Measurements from ENCODE around the gene TNRC6B. TPM values are rescaled to one million over a fixed set of nuclear protein-coding genes. Genes with fewer than 3 reads are reported as not detected.

Gene TNRC6B
- total RNA-seq, 1 experiment from 2014 or later: 4.2 TPM

DNA sequence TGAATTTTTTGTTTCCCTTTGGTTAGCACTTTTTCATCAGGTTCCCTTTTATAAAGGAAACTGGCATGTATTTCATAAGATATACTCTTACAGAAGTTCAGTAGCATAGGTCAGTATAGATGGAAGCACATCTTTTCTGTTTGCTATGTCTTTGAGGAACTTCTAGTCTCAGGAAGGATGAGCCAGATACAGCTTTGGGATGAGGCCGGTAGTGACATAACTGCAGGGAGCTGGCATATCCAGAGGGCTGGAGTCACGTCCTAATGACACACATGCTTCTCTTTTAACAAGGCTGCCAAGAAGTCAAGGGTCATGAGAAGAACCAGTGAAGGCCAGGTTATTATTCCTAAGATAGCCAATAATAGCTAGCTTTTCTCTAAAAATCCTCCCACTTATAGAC, 135.3 kb downstream of the TNRC6B start:
- peaks cover 39% of the 10 kb centered on the region for H3K36me3 ChIP-seq

DNA sequence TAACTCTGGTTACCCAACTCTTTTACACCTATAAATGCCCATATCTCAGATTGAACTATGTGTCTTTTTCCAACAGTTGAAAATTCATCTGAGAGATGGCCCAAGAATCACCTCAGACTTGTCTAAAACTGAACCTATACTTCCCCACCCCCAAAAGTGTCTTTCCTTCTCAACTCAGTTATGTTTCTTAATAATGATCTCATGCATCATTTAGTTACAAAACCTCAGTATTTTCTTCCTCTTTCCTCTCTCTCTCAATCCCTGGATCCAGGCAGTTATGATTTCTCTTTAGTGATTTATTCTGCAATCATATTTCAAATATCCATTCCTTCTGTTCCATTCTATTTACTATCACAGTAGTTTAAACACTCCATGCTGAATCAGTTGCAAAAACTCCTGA, 136.3 kb downstream of the TNRC6B start:
- no peak overlapping the region for H3K4me3 ChIP-seq

More for the DNA sequence above, 135.3 kb downstream of the TNRC6B start:
- DNase-seq: no peak
- Histone ChIP-seq H3K27me3 (no peaks in the 10 kb centered on the region), H3K4me3 (no peak overlapping the region), H3K9me3 (no peaks in the 10 kb centered on the region)

GRCh38 chr22:40320687-40321086, 143.0 kb downstream of the TNRC6B start:
- Histone ChIP-seq H3K4me3 (no peak overlapping the region), H3K9me3 (no peaks in the 10 kb centered on the region), H3K36me3 (peaks cover 21% of the 10 kb centered on the region), H3K27me3 (no peaks in the 10 kb centered on the region)
- no peak for DNase-seq

More for the DNA sequence above, 136.3 kb downstream of the TNRC6B start:
- Histone ChIP-seq H3K9me3 (no peaks in the 10 kb centered on the region), H3K36me3 (peaks cover 37% of the 10 kb centered on the region), H3K27me3 (no peaks in the 10 kb centered on the region)
- no peak for DNase-seq

GRCh38 chr22:40322021-40322420, 144.3 kb downstream of the TNRC6B start:
- no peaks in the 10 kb centered on the region for H3K9me3 ChIP-seq
- no peaks in the 10 kb centered on the region for H3K27me3 ChIP-seq
- no peak overlapping the region for H3K4me3 ChIP-seq
- peaks cover 14% of the 10 kb centered on the region for H3K36me3 ChIP-seq
- no peak for DNase-seq

GRCh38 chr22:40322818-40323447, 145.2 kb downstream of the TNRC6B start:
- H3K4me3 ChIP-seq: no peak overlapping the region
- peaks cover 6% of the 10 kb centered on the region for H3K36me3 ChIP-seq
- DNase-seq: no peak
- no peaks in the 10 kb centered on the region for H3K9me3 ChIP-seq
- no peaks in the 10 kb centered on the region for H3K27me3 ChIP-seq

DNA sequence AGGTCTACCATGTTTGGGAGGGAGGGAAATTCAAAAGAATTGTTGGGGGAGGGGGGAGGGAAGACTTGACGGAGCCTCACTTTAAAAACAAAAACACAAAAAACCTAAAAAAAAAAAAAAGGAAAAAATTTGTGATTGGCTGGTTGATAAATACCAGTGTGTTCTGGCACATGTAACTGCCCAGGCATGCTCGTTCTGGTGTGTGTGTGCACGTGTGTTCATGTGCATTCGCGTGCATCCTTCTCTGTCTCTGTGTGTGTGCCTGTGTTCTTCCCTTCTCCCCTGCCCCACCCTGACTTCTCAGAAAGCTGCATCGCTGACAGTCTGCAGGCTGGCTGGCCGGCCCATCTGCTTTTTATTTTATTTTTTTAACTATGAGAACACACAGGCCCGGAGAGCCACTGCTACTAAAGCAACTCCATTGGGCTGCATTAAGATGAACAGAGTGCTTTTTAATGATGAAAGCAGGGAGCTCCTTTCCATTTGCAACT, 146.0 kb downstream of the TNRC6B start:
- no peak for DNase-seq
- peaks cover 6% of the 10 kb centered on the region; the same call in 1 of the 2 replicates for H3K36me3 ChIP-seq
- no peak overlapping the region for H3K4me3 ChIP-seq
- no peaks in the 10 kb centered on the region for H3K27me3 ChIP-seq
- no peaks in the 10 kb centered on the region for H3K9me3 ChIP-seq

GRCh38 chr22:40324468-40325305, 147.0 kb downstream of the TNRC6B start:
- no peaks in the 10 kb centered on the region for H3K9me3 ChIP-seq
- H3K36me3 ChIP-seq: peaks cover 6% of the 10 kb centered on the region; the same call in 1 of the 2 replicates

DNA sequence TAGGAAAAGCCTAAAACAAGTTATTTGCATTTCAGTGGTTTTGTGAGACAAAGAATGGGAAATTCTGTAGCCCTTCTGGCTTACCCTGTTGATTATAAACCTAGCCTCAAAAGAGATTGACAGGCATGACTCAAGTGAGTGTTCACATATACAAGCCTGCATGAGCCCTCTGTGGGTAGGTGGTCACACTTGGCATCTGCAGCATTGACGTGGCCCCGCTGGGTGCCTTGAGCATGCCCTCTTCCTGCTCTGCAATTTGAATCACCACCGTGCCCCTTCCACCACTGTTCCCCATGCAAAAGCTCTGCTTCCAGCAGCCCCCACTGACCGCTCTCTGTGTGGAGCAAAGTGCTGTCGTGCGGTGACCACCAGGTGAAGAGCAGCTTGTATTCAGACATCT, 147.6 kb downstream of the TNRC6B start:
- H3K9me3 ChIP-seq: no peaks in the 10 kb centered on the region
- no peak overlapping the region for H3K4me3 ChIP-seq
- peaks cover 6% of the 10 kb centered on the region; the same call in 1 of the 2 replicates for H3K36me3 ChIP-seq
- no peaks in the 10 kb centered on the region for H3K27me3 ChIP-seq
- DNase-seq: no peak

More at GRCh38 chr22:40324468-40325305, 147.0 kb downstream of the TNRC6B start:
- Histone ChIP-seq H3K27me3 (no peaks in the 10 kb centered on the region), H3K4me3 (no peak overlapping the region)
- no peak for DNase-seq

DNA sequence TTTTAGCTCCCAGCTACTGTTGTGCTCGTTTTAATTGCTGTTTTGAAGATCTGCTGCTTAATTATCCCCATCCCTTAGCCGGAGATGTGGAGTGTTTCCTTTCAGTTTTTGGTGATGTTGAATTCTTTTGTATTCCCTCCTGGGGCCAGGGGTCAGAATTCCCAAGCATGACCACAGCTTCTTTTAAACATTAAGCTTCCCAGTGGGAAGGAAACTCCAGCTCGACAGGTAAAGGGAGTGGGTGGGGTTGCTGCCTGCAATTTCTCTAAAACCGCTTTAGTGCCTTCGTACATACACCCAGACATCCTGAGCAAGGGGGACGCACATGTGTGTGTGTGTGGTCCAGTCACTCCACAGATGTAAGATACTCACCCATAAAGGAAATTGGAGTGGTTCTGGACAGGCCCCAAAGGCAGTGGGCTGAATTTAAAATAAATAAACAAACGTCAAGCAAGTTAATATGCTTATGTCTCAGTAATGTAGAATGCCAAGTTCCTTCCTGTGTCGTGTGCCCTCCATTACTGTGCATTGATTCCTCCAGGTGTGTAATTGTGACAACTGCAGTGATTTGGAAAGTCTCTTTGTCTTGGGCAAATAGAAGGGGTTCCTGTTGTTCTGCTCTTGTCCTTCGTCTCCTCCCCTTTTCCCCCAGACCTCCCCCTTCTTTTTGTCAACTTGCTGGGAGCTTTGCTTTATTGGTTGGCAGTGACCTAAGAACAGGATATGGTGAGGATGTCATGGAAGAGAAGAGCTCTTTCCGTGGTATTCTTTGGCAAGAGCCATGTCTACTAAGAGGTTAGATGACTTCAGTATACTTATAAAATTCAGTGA, 149.4 kb downstream of the TNRC6B start:
- no peak overlapping the region for H3K4me3 ChIP-seq
- H3K27me3 ChIP-seq: no peaks in the 10 kb centered on the region
- no peaks in the 10 kb centered on the region for H3K9me3 ChIP-seq
- peaks cover 3% of the 10 kb centered on the region; the same call in 1 of the 2 replicates for H3K36me3 ChIP-seq
- peak; percentile 56 for DNase-seq

GRCh38 chr22:40328546-40329456, 151.1 kb downstream of the TNRC6B start:
- Histone ChIP-seq H3K36me3 (no peaks in the 10 kb centered on the region), H3K9me3 (no peaks in the 10 kb centered on the region), H3K4me3 (no peak overlapping the region), H3K27me3 (no peaks in the 10 kb centered on the region)
- DNase-seq: no peak

- no peaks in the 10 kb centered on the region for H3K27me3 ChIP-seq
- H3K9me3 ChIP-seq: no peaks in the 10 kb centered on the region
- H3K4me3 ChIP-seq: no peak overlapping the region
- DNase-seq: no peak
- no peaks in the 10 kb centered on the region for H3K36me3 ChIP-seq
Observed at GRCh38 chr22:40329466-40329865, 151.7 kb downstream of the TNRC6B start.

GRCh38 chr22:40330086-40330485, 152.4 kb downstream of the TNRC6B start:
- no peaks in the 10 kb centered on the region for H3K9me3 ChIP-seq
- DNase-seq: no peak
- no peak overlapping the region for H3K4me3 ChIP-seq
- no peaks in the 10 kb centered on the region for H3K27me3 ChIP-seq
- no peaks in the 10 kb centered on the region for H3K36me3 ChIP-seq

DNA sequence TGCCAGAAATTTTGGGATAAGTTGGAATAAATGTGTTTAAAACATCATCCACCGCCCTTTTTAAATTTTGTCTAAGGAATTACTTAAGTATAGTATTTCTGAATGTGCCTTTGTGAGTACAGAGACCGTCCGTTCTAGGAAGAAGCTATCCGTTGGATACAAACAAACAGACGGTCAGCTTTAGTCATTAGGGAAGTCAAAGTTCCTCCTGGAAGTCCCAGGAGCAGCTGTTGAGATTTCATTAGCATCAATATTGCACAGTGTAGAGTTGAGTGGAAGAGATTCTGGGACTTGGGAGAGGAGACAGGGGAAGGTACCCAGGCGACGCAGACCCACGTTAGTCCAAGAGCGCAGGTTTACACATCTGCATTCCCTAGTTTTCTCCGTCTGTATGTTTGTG, 152.9 kb downstream of the TNRC6B start:
- no peak for DNase-seq
- no peaks in the 10 kb centered on the region for H3K9me3 ChIP-seq
- no peaks in the 10 kb centered on the region for H3K36me3 ChIP-seq
- no peaks in the 10 kb centered on the region for H3K27me3 ChIP-seq
- no peak overlapping the region for H3K4me3 ChIP-seq

DNA sequence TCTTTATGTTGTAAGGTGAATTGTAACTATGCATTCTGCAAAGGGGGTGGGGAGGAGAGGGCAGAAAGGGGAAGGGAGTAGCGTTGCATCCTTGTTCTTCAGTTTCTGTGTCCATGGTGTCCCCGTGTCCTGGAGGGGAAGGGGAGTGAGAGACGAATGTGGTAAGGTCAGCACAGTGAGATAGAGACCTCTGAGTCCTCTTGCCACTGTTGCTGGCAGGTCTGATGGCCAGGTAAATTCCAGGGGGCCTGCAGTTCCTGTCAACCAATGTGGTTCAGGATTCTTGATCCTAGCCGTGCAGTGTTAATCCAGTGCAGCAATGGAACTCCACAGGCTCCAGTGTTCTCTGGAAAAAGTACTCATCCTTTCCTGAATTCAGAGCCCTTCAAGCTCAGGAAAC, 154.0 kb downstream of the TNRC6B start:
- H3K4me3 ChIP-seq: no peak overlapping the region
- H3K36me3 ChIP-seq: no peaks in the 10 kb centered on the region
- no peaks in the 10 kb centered on the region for H3K27me3 ChIP-seq
- DNase-seq: no peak
- no peaks in the 10 kb centered on the region for H3K9me3 ChIP-seq

- Histone ChIP-seq H3K27me3 (no peaks in the 10 kb centered on the region), H3K9me3 (no peaks in the 10 kb centered on the region), H3K4me3 (no peak overlapping the region), H3K36me3 (no peaks in the 10 kb centered on the region)
- DNase-seq: no peak
Observed at GRCh38 chr22:40332319-40332781, 154.6 kb downstream of the TNRC6B start.

DNA sequence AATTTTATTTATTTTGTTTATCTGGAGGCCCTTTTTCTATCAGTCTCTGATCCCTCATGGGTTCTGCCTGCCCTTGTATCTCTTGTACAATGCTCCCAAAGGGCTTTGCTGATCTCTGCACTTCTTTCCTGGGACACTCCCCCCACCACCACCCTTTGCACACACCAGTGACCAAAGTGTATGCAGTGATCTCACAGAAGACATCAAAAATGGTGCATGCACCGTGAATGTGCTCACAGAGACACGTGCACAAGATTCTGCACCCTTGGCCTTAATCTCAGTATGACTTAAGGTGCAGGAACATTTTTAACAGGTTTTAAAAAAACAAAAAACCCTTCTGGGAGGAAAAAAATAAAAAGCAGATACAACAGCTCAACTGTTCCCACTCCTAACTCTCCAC, 156.3 kb downstream of the TNRC6B start:
- DNase-seq: no peak
- no peaks in the 10 kb centered on the region for H3K9me3 ChIP-seq
- H3K27me3 ChIP-seq: no peaks in the 10 kb centered on the region
- no peaks in the 10 kb centered on the region for H3K36me3 ChIP-seq
- no peak overlapping the region for H3K4me3 ChIP-seq
